ENCODE results near the gene MRAS. TPM values are rescaled to one million over a fixed set of nuclear protein-coding genes. Genes with fewer than 3 reads are reported as not detected.
"Not testable (repeated sequence)": the region's sequence is repeated elsewhere in the genome, so short reads cannot be mapped to it uniquely, and the experiment has no call there.

The MRAS gene
- polyA plus RNA-seq, 4 donors: 0.45 to 10.1 (median 3.6) TPM

GRCh38 chr3:138404121-138404520, 55.7 kb downstream of the MRAS start:
- Histone ChIP-seq H3K4me1 (ENCODE audit: control insufficient read depth in 3 of 3, insufficient read depth in 2 of 3, low read depth in 1 of 3, low read length in 2 of 3) (no peaks in the 10 kb centered on the region), H3K27ac (ENCODE audit: low read depth in 1 of 3, low read length in 2 of 3) (no peak overlapping the region), H3K27me3 (ENCODE audit: control insufficient read depth in 3 of 3, insufficient read depth in 3 of 3, low read length in 3 of 3) (peaks cover 0 to 2% (median 0%) of the 10 kb centered on the region in 3 donors), H3K36me3 (ENCODE audit: control insufficient read depth in 3 of 3, insufficient read depth in 2 of 3, low read depth in 1 of 3, low read length in 3 of 3) (peaks cover 0 to 7% (median 0%) of the 10 kb centered on the region in 3 donors), H3K9me3 (ENCODE audit: control insufficient read depth in 2 of 2, insufficient read depth in 1 of 2, low read depth in 1 of 2, low read length in 1 of 2) (no peaks in the 10 kb centered on the region), H3K4me3 (ENCODE audit: low read depth in 1 of 3, low read length in 3 of 3) (no peak overlapping the region)
- FAIRE-seq (no peak), DNase-seq (no peak)
- WGBS, 3 donors: 88 to 91% (median 90%) methylated on average over 6 of the region's 6 CpGs

- WGBS, 3 donors: 63 to 79% (median 64%) methylated on average over 7 of the region's 7 CpGs
Observed at GRCh38 chr3:138405001-138405400, 56.6 kb downstream of the MRAS start.

GRCh38 chr3:138405486-138405885, 57.1 kb downstream of the MRAS start:
- Histone ChIP-seq H3K4me1 (ENCODE audit: control insufficient read depth in 3 of 3, insufficient read depth in 2 of 3, low read depth in 1 of 3, low read length in 2 of 3) (no peaks in the 10 kb centered on the region), H3K36me3 (ENCODE audit: control insufficient read depth in 3 of 3, insufficient read depth in 2 of 3, low read depth in 1 of 3, low read length in 3 of 3) (peaks cover 0 to 6% (median 0%) of the 10 kb centered on the region in 3 donors), H3K4me3 (ENCODE audit: low read depth in 1 of 3, low read length in 3 of 3) (no peak overlapping the region), H3K9me3 (ENCODE audit: control insufficient read depth in 2 of 2, insufficient read depth in 1 of 2, low read depth in 1 of 2, low read length in 1 of 2) (no peaks in the 10 kb centered on the region), H3K27me3 (ENCODE audit: control insufficient read depth in 3 of 3, insufficient read depth in 3 of 3, low read length in 3 of 3) (peaks cover 0 to 2% (median 0%) of the 10 kb centered on the region in 3 donors), H3K27ac (ENCODE audit: low read depth in 1 of 3, low read length in 2 of 3) (no peak overlapping the region)
- DNase-seq: no peak
- WGBS, 3 donors: 78 to 87% (median 78%) methylated on average over 5 of the region's 5 CpGs
- no peak for FAIRE-seq

More at GRCh38 chr3:138405001-138405400, 56.6 kb downstream of the MRAS start:
- H3K27me3 ChIP-seq (ENCODE audit: control insufficient read depth in 3 of 3, insufficient read depth in 3 of 3, low read length in 3 of 3): peaks cover 0 to 2% (median 0%) of the 10 kb centered on the region in 3 donors
- DNase-seq (no peak), FAIRE-seq (no peak)
- H3K4me3 ChIP-seq (ENCODE audit: low read depth in 1 of 3, low read length in 3 of 3): no peak overlapping the region
- peaks cover 0 to 7% (median 0%) of the 10 kb centered on the region in 3 donors for H3K36me3 ChIP-seq (ENCODE audit: control insufficient read depth in 3 of 3, insufficient read depth in 2 of 3, low read depth in 1 of 3, low read length in 3 of 3)
- H3K9me3 ChIP-seq (ENCODE audit: control insufficient read depth in 2 of 2, insufficient read depth in 1 of 2, low read depth in 1 of 2, low read length in 1 of 2): no peaks in the 10 kb centered on the region
- no peaks in the 10 kb centered on the region for H3K4me1 ChIP-seq (ENCODE audit: control insufficient read depth in 3 of 3, insufficient read depth in 2 of 3, low read depth in 1 of 3, low read length in 2 of 3)
- H3K27ac ChIP-seq (ENCODE audit: low read depth in 1 of 3, low read length in 2 of 3): no peak overlapping the region

- Histone ChIP-seq H3K4me1 (ENCODE audit: control insufficient read depth in 3 of 3, insufficient read depth in 2 of 3, low read depth in 1 of 3, low read length in 2 of 3) (no peaks in the 10 kb centered on the region), H3K27ac (ENCODE audit: low read depth in 1 of 3, low read length in 2 of 3) (no peak overlapping the region), H3K9me3 (ENCODE audit: control insufficient read depth in 2 of 2, insufficient read depth in 1 of 2, low read depth in 1 of 2, low read length in 1 of 2) (no peaks in the 10 kb centered on the region), H3K36me3 (ENCODE audit: control insufficient read depth in 3 of 3, insufficient read depth in 2 of 3, low read depth in 1 of 3, low read length in 3 of 3) (peaks cover 0 to 5% (median 0%) of the 10 kb centered on the region in 3 donors), H3K27me3 (ENCODE audit: control insufficient read depth in 3 of 3, insufficient read depth in 3 of 3, low read length in 3 of 3) (peaks cover 0 to 2% (median 0%) of the 10 kb centered on the region in 3 donors), H3K4me3 (ENCODE audit: low read depth in 1 of 3, low read length in 3 of 3) (no peak overlapping the region)
- 38 to 63% (median 56%) methylated on average over 2 of the region's 2 CpGs for WGBS, 3 donors
- no peak for FAIRE-seq
- no peak for DNase-seq
Observed at GRCh38 chr3:138406606-138407005, 58.2 kb downstream of the MRAS start.

- FAIRE-seq: no peak
- Histone ChIP-seq H3K4me3 (ENCODE audit: low read depth in 1 of 3, low read length in 3 of 3) (no peak overlapping the region), H3K27me3 (ENCODE audit: control insufficient read depth in 3 of 3, insufficient read depth in 3 of 3, low read length in 3 of 3) (peaks cover 0 to 2% (median 0%) of the 10 kb centered on the region in 3 donors), H3K4me1 (ENCODE audit: control insufficient read depth in 3 of 3, insufficient read depth in 2 of 3, low read depth in 1 of 3, low read length in 2 of 3) (no peaks in the 10 kb centered on the region), H3K27ac (ENCODE audit: low read depth in 1 of 3, low read length in 2 of 3) (no peak overlapping the region), H3K9me3 (ENCODE audit: control insufficient read depth in 2 of 2, insufficient read depth in 1 of 2, low read depth in 1 of 2, low read length in 1 of 2) (no peaks in the 10 kb centered on the region), H3K36me3 (ENCODE audit: control insufficient read depth in 3 of 3, insufficient read depth in 2 of 3, low read depth in 1 of 3, low read length in 3 of 3) (no peaks in the 10 kb centered on the region)
- WGBS, 3 donors: 77 to 87% (median 77%) methylated on average over 3 of the region's 3 CpGs
- DNase-seq: no peak
Observed at GRCh38 chr3:138407236-138407907, 59.0 kb downstream of the MRAS start.

GRCh38 chr3:138408751-138409570, 60.6 kb downstream of the MRAS start:
- 59 to 75% (median 71%) methylated on average over 7 of the region's 7 CpGs for WGBS, 3 donors
- H3K36me3 ChIP-seq (ENCODE audit: control insufficient read depth in 3 of 3, insufficient read depth in 2 of 3, low read depth in 1 of 3, low read length in 3 of 3): no peaks in the 10 kb centered on the region
- H3K4me3 ChIP-seq (ENCODE audit: low read depth in 1 of 3, low read length in 3 of 3): no peak overlapping the region
- peaks cover 0 to 2% (median 0%) of the 10 kb centered on the region in 3 donors for H3K27me3 ChIP-seq (ENCODE audit: control insufficient read depth in 3 of 3, insufficient read depth in 3 of 3, low read length in 3 of 3)
- FAIRE-seq (no peak), DNase-seq (no peak)
- no peaks in the 10 kb centered on the region for H3K4me1 ChIP-seq (ENCODE audit: control insufficient read depth in 3 of 3, insufficient read depth in 2 of 3, low read depth in 1 of 3, low read length in 2 of 3)
- H3K27ac ChIP-seq (ENCODE audit: low read depth in 1 of 3, low read length in 2 of 3): no peak overlapping the region
- H3K9me3 ChIP-seq (ENCODE audit: control insufficient read depth in 2 of 2, insufficient read depth in 1 of 2, low read depth in 1 of 2, low read length in 1 of 2): no peaks in the 10 kb centered on the region

- no peak overlapping the region for H3K27ac ChIP-seq (ENCODE audit: low read depth in 1 of 3, low read length in 2 of 3)
- FAIRE-seq (no peak), DNase-seq (no peak)
- H3K27me3 ChIP-seq (ENCODE audit: control insufficient read depth in 3 of 3, insufficient read depth in 3 of 3, low read length in 3 of 3): peaks cover 0 to 5% (median 0%) of the 10 kb centered on the region in 3 donors
- H3K36me3 ChIP-seq (ENCODE audit: control insufficient read depth in 3 of 3, insufficient read depth in 2 of 3, low read depth in 1 of 3, low read length in 3 of 3): no peaks in the 10 kb centered on the region
- no peaks in the 10 kb centered on the region for H3K9me3 ChIP-seq (ENCODE audit: control insufficient read depth in 2 of 2, insufficient read depth in 1 of 2, low read depth in 1 of 2, low read length in 1 of 2)
- H3K4me1 ChIP-seq (ENCODE audit: control insufficient read depth in 3 of 3, insufficient read depth in 2 of 3, low read depth in 1 of 3, low read length in 2 of 3): no peaks in the 10 kb centered on the region
- WGBS, 3 donors: 68 to 69% (median 68%) methylated on average over 9 of the region's 9 CpGs
- H3K4me3 ChIP-seq (ENCODE audit: low read depth in 1 of 3, low read length in 3 of 3): no peak overlapping the region
Observed at GRCh38 chr3:138412821-138413551, 64.6 kb downstream of the MRAS start.

- H3K27me3 ChIP-seq (ENCODE audit: control insufficient read depth in 3 of 3, insufficient read depth in 3 of 3, low read length in 3 of 3); FAIRE-seq; H3K4me1 ChIP-seq (ENCODE audit: control insufficient read depth in 3 of 3, insufficient read depth in 2 of 3, low read depth in 1 of 3, low read length in 2 of 3); H3K27ac ChIP-seq (ENCODE audit: low read depth in 1 of 3, low read length in 2 of 3); DNase-seq; H3K9me3 ChIP-seq (ENCODE audit: control insufficient read depth in 2 of 2, insufficient read depth in 1 of 2, low read depth in 1 of 2, low read length in 1 of 2); H3K4me3 ChIP-seq (ENCODE audit: low read depth in 1 of 3, low read length in 3 of 3); H3K36me3 ChIP-seq (ENCODE audit: control insufficient read depth in 3 of 3, insufficient read depth in 2 of 3, low read depth in 1 of 3, low read length in 3 of 3): not testable (repeated sequence)
- 41 to 79% (median 44%) methylated on average over 4 of the region's 4 CpGs for WGBS, 3 donors
Observed at GRCh38 chr3:138416236-138416635, 67.9 kb downstream of the MRAS start.

Measured in small intestine (tissue), 7 donors.